ENCODE measurements around the gene S100Z.

DNA sequence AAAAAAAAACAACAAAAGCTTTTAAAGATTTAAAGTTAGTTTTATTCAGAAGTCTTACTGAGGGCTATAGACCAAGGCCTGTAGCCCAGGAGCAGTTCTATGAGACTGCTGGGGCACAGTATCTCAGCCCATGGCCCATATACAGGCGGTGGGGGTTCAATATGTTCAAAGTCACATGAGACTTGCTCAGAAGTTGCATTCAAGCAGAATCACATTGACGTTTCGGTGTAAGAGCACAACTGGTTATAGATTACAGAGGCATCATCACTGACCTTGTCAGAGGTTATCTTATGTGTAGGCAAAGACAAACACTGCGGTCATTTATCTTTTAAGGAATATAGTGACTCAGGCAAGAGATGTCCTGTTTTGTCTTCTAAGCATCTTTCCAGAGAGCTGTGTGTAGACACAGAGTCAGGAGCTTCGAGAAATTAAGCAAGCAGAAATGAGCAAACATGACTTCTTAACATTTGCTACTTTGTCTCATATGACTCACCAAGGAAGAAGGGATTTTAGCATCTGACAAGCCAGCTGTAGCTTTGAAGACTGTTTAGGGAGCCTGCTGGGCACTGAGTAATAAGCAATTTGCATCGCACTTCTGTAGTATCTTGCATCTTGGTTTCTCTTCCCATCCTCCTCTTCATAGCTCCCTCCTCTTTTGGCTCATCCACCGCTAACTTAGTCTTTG is 43.9 kb upstream of the S100Z start:
- TF ChIP-seq CHD2 (IDR thresholded peaks at IDR 0.05; ENCODE audit: low read length, partially characterized antibody) (no peak), NR3C1 (IDR thresholded peaks at IDR 0.05) (no peak), RCOR1 (IDR thresholded peaks at IDR 0.05; ENCODE audit: low read depth, low read length) (peak; percentile 33; the same call in 1 of the 2 replicates)
- TF ChIP-seq, protein P1, sequence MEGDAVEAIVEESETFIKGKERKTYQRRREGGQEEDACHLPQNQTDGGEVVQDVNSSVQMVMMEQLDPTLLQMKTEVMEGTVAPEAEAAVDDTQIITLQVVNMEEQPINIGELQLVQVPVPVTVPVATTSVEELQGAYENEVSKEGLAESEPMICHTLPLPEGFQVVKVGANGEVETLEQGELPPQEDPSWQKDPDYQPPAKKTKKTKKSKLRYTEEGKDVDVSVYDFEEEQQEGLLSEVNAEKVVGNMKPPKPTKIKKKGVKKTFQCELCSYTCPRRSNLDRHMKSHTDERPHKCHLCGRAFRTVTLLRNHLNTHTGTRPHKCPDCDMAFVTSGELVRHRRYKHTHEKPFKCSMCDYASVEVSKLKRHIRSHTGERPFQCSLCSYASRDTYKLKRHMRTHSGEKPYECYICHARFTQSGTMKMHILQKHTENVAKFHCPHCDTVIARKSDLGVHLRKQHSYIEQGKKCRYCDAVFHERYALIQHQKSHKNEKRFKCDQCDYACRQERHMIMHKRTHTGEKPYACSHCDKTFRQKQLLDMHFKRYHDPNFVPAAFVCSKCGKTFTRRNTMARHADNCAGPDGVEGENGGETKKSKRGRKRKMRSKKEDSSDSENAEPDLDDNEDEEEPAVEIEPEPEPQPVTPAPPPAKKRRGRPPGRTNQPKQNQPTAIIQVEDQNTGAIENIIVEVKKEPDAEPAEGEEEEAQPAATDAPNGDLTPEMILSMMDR (IDR thresholded peaks at IDR 0.05): no peak

All from A549 (cell line).